NB4 (cell line): ENCODE data around the gene PEX11B.

Experiments used
- MYC ChIP-seq: IDR thresholded peaks from 2 replicates; pipeline ENCODE4 v1.6.1; 2011; ENCODE audit warnings: low read depth, low read length
- POLR2A ChIP-seq: IDR thresholded peaks from 2 replicates; pipeline ENCODE4 v1.6.1; 2011; ENCODE audit warnings: mild to moderate bottlenecking; ENCODE audit not compliant: insufficient read length; ENCODE audit errors: extremely low read depth

GRCh38 chr1:145927916-145928643 lies 9.6 kb upstream of the PEX11B start:
- TF ChIP-seq POLR2A (no peak), MYC (no peak)
